Activated CD4-positive, alpha-beta T cell treated with anti-CD3 and anti-CD28 coated beads, Interleukin-2, amount 10 ng/mL, durations not matched to agents 7 days and 5 days (primary cell): ENCODE measurements around the gene CFAP410. TPM values are rescaled to one million over a fixed set of nuclear protein-coding genes. Genes with fewer than 3 reads are reported as not detected.
A peak's percentile ranks its signal among the peaks of the same experiment; 100 is the strongest.
"Not testable (repeated sequence)": the region's sequence is repeated elsewhere in the genome, so short reads cannot be mapped to it uniquely, and the experiment has no call there.

ENCODE experiments used
- CTCF ChIA-PET: fragments of 350-600 bp; sonication (Branson Sonifier 250); formaldehyde crosslinking; loops from one replicate; lab custom pipeline; 2021; ENCODE audit warnings: antibody characterized with exemption; lab: Charles Lee
- POLR2A ChIA-PET: fragments of 350-600 bp; sonication (Branson Sonifier 250); formaldehyde crosslinking; loops from one replicate; lab custom pipeline; 2021; ENCODE audit warnings: antibody characterized with exemption; lab: Charles Lee
- DNase-seq: peaks from one replicate; pipeline ENCODE4 v3.0.0-alpha.2; 2020
- H3K27ac Mint-ChIP-seq: one replicate; pipeline ENCODE4 v1.8.0; 2021; ENCODE audit warnings: mild to moderate bottlenecking, moderate library complexity, mixed read lengths
- H3K27me3 Mint-ChIP-seq: one replicate; pipeline ENCODE4 v1.8.0; 2021; ENCODE audit warnings: mixed read lengths
- H3K36me3 Mint-ChIP-seq: one replicate; pipeline ENCODE4 v1.8.0; 2021; ENCODE audit warnings: low read depth, mixed read lengths
- H3K4me1 Mint-ChIP-seq: one replicate; pipeline ENCODE4 v1.8.0; 2021; ENCODE audit warnings: mixed read lengths
- H3K4me3 Mint-ChIP-seq: one replicate; pipeline ENCODE4 v1.8.0; 2021; ENCODE audit warnings: mild to moderate bottlenecking, moderate library complexity, mixed read lengths
- H3K9me3 Mint-ChIP-seq: one replicate; pipeline ENCODE4 v1.8.0; 2021; ENCODE audit warnings: mixed read lengths
- total RNA-seq, 2 experiments: library from RNA; stranded (reverse); gene quantifications; one replicate each; pipeline ENCODE4 v1.2.3, GENCODE V29; 2021

The CFAP410 gene
- total RNA-seq, 2 experiments from 2014 or later: 11.6 to 16.0 TPM

DNA sequence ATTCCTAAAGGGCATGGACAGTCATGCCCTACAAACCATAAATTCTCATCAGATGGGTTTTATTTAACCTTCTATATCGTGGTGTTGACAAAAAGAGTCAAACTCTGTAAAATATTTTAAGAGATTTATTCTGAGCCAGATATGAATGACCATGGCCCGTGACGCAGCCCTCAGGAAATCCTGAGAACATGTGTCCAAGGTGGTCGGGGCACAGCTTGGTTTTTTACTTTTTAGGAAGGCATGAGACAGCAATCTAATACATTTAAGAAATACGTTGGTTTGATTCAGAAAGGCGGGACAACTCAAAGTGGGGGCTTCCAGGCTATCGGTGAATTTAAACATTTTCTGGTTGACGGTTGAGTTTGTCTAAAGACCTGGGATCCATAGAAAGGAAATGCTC, 3.8 kb upstream of the CFAP410 start:
- H3K27ac Mint-ChIP-seq, DNase-seq, H3K36me3 Mint-ChIP-seq, POLR2A ChIA-PET, H3K4me3 Mint-ChIP-seq, H3K27me3 Mint-ChIP-seq, H3K9me3 Mint-ChIP-seq: not testable (repeated sequence)
- peaks cover 18% of the 10 kb centered on the region for H3K4me1 Mint-ChIP-seq
- CTCF ChIA-PET: interaction anchor here (1.6 kb wide), 2 partner anchors 10 to 45 kb away, joined by 5 to 6 read pairs; partner anchors contain the start of gene TRPM2

DNA sequence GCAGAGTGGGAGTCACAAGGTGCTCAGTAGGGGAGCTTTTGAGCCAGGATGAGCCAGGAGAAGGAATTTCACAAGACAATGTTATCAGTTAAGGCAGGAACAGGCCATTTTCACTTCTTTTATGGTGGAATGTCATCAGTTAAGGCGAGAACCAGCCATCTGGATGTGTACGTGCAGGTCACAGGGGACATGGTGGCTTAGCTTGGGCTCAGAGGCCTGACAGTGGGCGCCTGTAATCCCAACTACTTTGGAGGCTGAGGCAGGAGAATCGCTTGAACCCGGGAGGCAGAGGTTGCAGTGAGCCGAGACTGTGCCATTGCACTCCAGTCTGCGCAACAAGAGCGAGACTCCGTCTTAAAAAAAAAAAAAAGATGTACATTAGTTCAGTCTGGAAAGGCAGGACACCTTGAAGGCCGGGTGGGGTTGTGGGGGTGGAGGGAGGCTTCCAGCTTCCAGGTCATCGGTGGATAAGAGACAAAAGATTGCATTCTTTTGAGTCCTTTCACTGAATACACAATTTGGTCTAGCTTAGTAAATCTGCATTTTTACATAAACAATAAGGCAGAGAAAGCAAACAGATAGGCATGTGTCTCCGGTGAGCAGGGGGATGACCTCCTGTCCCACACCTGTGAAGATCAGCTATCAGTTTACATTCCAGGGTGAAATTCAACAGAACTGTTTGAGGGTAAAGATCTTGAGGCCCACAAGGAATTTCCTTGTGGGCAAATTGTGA, 2.7 kb upstream of the CFAP410 start:
- H3K27me3 Mint-ChIP-seq, POLR2A ChIA-PET, H3K36me3 Mint-ChIP-seq, H3K9me3 Mint-ChIP-seq, DNase-seq, H3K4me3 Mint-ChIP-seq, H3K27ac Mint-ChIP-seq: not testable (repeated sequence)
- CTCF ChIA-PET: interaction anchor here (0.6 to 1.6 kb wide), 5 partner anchors 10 to 378 kb away, joined by 3 to 6 read pairs (median 4); partner anchors contain the start of gene TRPM2
- H3K4me1 Mint-ChIP-seq: peaks cover 26% of the 10 kb centered on the region

DNA sequence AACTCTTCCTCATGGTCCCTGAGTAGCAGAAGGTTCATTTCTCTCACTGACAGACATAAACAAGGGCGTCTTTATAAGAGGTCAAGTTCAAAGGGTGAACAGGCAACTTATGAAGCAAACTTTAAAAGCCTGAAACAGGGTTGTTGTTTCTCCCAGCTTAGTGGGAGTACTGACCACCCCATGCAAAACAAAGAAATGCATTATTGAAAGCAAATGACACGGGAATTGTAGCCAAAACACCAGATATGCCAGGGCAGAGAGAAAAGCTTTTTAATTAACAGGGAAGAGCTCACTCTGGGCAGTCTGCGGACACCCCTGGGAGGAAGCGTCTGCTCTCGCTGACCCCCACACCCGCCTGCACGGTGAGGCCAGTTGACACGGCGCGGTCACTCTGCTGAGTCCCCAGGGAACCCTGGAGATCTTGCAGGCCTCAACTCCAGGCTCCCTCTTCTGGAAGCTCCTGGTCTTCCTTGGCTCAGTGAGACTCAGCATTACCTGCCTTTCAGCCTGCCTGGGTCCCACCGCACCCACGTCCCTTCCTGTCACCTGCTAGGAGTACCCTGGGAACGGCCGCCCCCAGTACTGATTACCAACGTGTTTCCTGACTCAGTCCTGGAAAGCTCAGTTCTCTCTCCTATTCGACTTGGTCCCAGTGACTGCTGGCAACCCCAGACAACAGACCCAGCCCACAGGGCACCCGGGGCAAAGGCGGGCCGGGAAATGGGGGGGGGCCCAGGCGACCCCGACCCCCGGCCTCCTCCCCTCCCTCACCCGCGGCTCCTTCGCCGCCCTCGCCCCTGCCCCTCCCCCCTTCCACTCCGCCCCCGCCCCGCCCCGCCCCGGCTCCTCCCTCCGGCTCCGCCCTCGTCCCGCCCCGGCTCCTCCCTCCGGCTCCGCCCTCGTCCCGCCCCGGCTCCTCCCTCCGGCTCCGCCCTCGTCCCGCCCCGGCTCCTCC, 972 bp downstream of the CFAP410 start:
- Mint-ChIP-seq H3K9me3 (no peaks in the 10 kb centered on the region), H3K4me3 (peak overlapping the region; percentile 47), H3K27ac (peak overlapping the region; percentile 76), H3K36me3 (peaks cover 2% of the 10 kb centered on the region), H3K4me1 (peaks cover 26% of the 10 kb centered on the region), H3K27me3 (no peaks in the 10 kb centered on the region)
- ChIA-PET POLR2A (no interaction called here), CTCF (interaction anchor here (1.0 kb wide), 2 partner anchors 114 to 325 kb away, joined by 3 read pairs; no protein-coding TSS in a partner anchor)
- peak; percentile 51 for DNase-seq

DNA sequence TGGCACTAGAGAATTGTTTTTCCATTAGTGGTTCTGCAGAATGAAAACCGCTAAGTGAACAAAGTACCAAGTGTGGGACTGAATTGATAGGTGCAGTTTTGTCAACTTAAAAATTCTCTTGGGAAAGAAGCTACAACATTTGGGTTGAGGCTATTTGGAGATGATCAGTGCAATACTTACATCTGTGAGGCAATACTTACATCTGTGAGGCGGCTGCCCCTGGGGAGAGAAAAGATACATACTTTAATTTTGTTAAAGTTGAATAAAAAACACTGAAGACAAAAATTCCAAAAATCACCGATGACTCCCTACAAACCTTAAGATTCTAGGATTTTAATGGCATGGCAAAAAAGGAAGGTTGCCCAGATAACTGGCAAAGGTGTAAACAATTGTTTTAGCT, 1.7 kb downstream of the CFAP410 start:
- no peaks in the 10 kb centered on the region for H3K9me3 Mint-ChIP-seq
- CTCF ChIA-PET: no interaction called here
- peaks cover 26% of the 10 kb centered on the region for H3K4me1 Mint-ChIP-seq
- no peaks in the 10 kb centered on the region for H3K27me3 Mint-ChIP-seq
- H3K4me3 Mint-ChIP-seq: no peak overlapping the region
- peaks cover 2% of the 10 kb centered on the region for H3K36me3 Mint-ChIP-seq
- POLR2A ChIA-PET: no interaction called here
- DNase-seq: no peak
- peak overlapping the region; percentile 76 for H3K27ac Mint-ChIP-seq

- no peaks in the 10 kb centered on the region for H3K27me3 Mint-ChIP-seq
- H3K9me3 Mint-ChIP-seq: no peaks in the 10 kb centered on the region
- H3K4me1 Mint-ChIP-seq: peaks cover 20% of the 10 kb centered on the region
- H3K27ac Mint-ChIP-seq: no peak overlapping the region
- no peak overlapping the region for H3K4me3 Mint-ChIP-seq
- H3K36me3 Mint-ChIP-seq: peaks cover 2% of the 10 kb centered on the region
- no peak for DNase-seq
- ChIA-PET CTCF (no interaction called here), POLR2A (no interaction called here)
These were observed 3.7 kb downstream of the CFAP410 start for GRCh38 chr21:44335266-44336059.

DNA sequence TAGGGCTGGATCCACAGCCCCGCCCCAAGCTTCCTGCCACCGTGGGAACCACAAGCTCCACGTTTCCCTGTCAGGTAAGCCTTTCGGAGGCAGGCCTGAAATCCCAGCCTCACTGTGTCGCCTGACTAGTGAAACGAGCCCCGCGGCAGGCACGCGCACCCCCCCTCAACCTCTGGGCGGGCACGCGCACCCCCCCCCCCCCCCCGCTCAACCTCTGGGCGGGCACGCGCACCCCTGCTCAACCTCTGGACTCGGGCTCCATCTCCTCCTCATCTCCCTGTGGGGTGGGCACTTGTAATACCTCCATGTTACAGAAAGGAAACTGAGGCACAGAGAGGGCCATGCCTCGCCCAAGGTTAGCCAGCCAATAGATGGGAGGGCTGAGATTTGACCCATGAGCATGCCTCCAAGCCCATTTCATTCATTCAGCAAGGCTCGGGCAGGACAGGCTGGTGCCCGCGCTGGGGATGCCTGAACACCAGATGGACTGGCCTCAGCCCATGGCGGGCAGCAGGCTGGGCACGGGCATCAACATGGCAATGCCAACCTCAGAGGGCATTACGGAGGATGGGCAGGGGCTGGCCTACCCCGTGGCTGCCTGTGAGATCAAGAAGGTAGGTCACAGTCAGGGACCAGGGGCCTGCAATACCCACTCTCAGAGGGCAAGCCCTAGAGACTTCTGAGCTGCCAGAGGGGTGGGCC, 4.7 kb downstream of the CFAP410 start:
- POLR2A ChIA-PET: no interaction called here
- H3K4me3 Mint-ChIP-seq: no peak overlapping the region

DNA sequence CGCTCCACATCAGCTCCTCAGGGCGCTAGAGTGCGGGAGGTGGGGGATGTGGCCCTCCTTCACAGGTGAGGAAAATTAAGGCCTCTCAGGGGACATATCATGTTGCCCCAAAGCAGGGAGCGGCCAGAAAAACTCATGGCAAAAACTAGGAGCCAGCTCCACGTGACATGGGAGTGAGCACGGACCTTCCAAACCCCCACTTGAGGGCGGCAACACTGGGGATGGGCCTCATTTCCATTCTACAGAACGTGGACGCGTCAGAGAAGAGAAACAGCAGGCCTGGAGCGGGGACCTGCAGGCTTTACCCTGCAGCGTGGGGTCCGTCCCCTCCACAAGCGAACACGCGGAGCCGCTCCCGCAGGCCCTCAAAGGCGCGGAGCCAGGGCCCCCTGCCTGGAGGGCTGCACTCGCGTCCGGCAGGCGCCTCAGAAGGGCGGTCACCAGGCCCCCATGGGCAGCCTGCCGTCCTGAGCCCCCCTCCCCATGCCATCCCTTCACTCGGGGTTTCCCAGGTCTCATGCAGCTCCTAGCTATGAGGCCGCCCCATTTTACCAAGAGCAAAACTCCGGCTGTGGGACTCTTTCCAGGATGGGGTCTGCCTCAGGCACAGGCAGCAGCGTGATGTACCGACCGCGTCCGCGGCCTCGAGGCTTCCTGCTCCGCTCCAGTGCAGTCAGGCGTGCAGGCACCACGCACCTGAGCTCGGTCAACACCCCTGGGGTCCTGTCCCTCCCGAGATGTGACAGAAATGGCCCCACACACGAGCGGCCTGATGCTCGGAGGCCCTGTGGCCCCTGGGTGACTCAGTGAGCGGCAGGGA, 5.5 kb downstream of the CFAP410 start:
- POLR2A ChIA-PET: no interaction called here
- H3K9me3 Mint-ChIP-seq: no peaks in the 10 kb centered on the region
- DNase-seq: no peak
- H3K4me1 Mint-ChIP-seq: peaks cover 8% of the 10 kb centered on the region
- H3K27ac Mint-ChIP-seq: no peak overlapping the region
- no peak overlapping the region for H3K4me3 Mint-ChIP-seq
- CTCF ChIA-PET: interaction anchor here (1.1 to 1.7 kb wide), 2 partner anchors 11 to 15 kb away, joined by 3 to 4 read pairs; no protein-coding TSS in a partner anchor
- H3K27me3 Mint-ChIP-seq: no peaks in the 10 kb centered on the region
- H3K36me3 Mint-ChIP-seq: peaks cover 2% of the 10 kb centered on the region

More for the DNA sequence above, 4.7 kb downstream of the CFAP410 start:
- Mint-ChIP-seq H3K27me3 (no peaks in the 10 kb centered on the region), H3K4me1 (peaks cover 10% of the 10 kb centered on the region), H3K36me3 (peaks cover 2% of the 10 kb centered on the region), H3K9me3 (no peaks in the 10 kb centered on the region), H3K27ac (no peak overlapping the region)
- CTCF ChIA-PET: interaction anchor here (1.1 to 1.7 kb wide), 2 partner anchors 12 to 16 kb away, joined by 3 to 4 read pairs; no protein-coding TSS in a partner anchor
- no peak for DNase-seq

DNA sequence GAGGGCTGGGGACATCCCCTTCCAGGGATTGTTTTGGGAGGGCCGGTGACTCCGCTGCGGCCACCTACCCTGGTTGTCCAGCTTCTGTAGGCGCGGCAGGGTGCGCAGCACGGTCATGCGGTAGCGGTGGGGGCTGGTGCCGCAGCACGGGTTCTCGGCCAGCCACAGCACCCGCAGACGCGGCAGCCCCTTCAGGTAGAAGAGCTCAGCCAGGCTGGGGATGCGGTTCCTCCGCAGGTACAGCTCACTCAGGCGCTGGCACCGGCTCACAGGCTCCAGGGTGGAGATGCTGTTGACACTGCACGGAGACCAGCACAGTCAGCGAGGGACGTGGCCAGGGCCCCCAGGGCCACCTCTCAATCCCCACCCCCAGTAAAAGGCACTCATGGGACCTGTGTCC, 6.2 kb downstream of the CFAP410 start:
- peaks cover 2% of the 10 kb centered on the region for H3K36me3 Mint-ChIP-seq
- H3K4me1 Mint-ChIP-seq: peaks cover 8% of the 10 kb centered on the region
- no peak overlapping the region for H3K4me3 Mint-ChIP-seq
- ChIA-PET POLR2A (no interaction called here), CTCF (interaction anchor here (1.7 kb wide), 1 partner anchor 10 kb away, joined by 4 read pairs; no protein-coding TSS in a partner anchor)
- no peaks in the 10 kb centered on the region for H3K9me3 Mint-ChIP-seq
- no peaks in the 10 kb centered on the region for H3K27me3 Mint-ChIP-seq
- no peak overlapping the region for H3K27ac Mint-ChIP-seq
- DNase-seq: no peak

- CTCF ChIA-PET: interaction anchor here (1.0 kb wide), 1 partner anchor 17 kb away, joined by 3 read pairs; no protein-coding TSS in a partner anchor
- no peaks in the 10 kb centered on the region for H3K9me3 Mint-ChIP-seq
- POLR2A ChIA-PET: no interaction called here
- no peaks in the 10 kb centered on the region for H3K27me3 Mint-ChIP-seq
- DNase-seq: no peak
- H3K36me3 Mint-ChIP-seq: peaks cover 2% of the 10 kb centered on the region
- H3K4me1 Mint-ChIP-seq: peaks cover 2% of the 10 kb centered on the region
- no peak overlapping the region for H3K4me3 Mint-ChIP-seq
- H3K27ac Mint-ChIP-seq: no peak overlapping the region
These were observed 6.8 kb downstream of the CFAP410 start for GRCh38 chr21:44332383-44332782.

GRCh38 chr21:44331650-44332307, 7.4 kb downstream of the CFAP410 start:
- Mint-ChIP-seq H3K36me3 (no peaks in the 10 kb centered on the region), H3K4me3 (no peak overlapping the region), H3K27me3 (no peaks in the 10 kb centered on the region), H3K4me1 (no peaks in the 10 kb centered on the region), H3K27ac (no peak overlapping the region), H3K9me3 (no peaks in the 10 kb centered on the region)
- POLR2A ChIA-PET: no interaction called here
- DNase-seq: no peak
- CTCF ChIA-PET: interaction anchor here (1.0 to 1.2 kb wide), 2 partner anchors 13 to 16 kb away, joined by 3 read pairs; no protein-coding TSS in a partner anchor

DNA sequence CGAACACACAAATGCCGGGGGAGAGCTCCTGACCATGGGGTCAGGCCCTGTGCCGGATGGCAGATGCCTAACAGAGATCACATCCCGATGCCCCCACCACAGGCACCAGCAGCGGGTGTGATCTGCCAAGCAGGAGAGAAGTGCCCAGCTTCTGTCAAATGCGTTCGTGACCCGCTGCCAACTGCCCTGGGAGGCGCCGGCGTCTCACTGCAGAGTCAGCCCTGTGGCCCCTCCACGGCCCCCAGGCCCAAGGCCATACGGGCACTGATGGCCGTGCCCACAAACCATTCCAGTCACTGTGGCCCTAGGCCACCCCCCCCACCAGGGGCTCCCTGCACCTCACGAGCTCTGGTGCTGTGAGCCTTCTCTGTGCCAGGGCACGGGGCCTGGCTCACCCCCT, 8.0 kb downstream of the CFAP410 start:
- ChIA-PET POLR2A (no interaction called here), CTCF (interaction anchor here (1.0 to 1.2 kb wide), 2 partner anchors 12 to 16 kb away, joined by 3 read pairs; no protein-coding TSS in a partner anchor)
- Mint-ChIP-seq H3K27ac (no peak overlapping the region), H3K4me1 (no peaks in the 10 kb centered on the region), H3K9me3 (no peaks in the 10 kb centered on the region), H3K36me3 (no peaks in the 10 kb centered on the region), H3K27me3 (no peaks in the 10 kb centered on the region), H3K4me3 (no peak overlapping the region)
- DNase-seq: no peak
